GM18951 (cell line): ENCODE data around the gene NFILZ.

Source experiments
- POLR2A ChIP-seq: IDR thresholded peaks from 4 replicates; pipeline ENCODE4 v1.6.1; 2011; ENCODE audit warnings: mild to moderate bottlenecking; ENCODE audit not compliant: insufficient read length, insufficient read depth; ENCODE audit errors: extremely low read depth
- in situ Hi-C: fragments of 300-500 bp; cut with MboI; formaldehyde crosslinking; loops from one replicate; pipeline ENCODE4 v1.12.0; 2022; ENCODE audit warnings: low sequenced_read_pairs, mixed read lengths, inconsistent platforms; ENCODE audit not compliant: unreplicated experiment

NFILZ gene

DNA sequence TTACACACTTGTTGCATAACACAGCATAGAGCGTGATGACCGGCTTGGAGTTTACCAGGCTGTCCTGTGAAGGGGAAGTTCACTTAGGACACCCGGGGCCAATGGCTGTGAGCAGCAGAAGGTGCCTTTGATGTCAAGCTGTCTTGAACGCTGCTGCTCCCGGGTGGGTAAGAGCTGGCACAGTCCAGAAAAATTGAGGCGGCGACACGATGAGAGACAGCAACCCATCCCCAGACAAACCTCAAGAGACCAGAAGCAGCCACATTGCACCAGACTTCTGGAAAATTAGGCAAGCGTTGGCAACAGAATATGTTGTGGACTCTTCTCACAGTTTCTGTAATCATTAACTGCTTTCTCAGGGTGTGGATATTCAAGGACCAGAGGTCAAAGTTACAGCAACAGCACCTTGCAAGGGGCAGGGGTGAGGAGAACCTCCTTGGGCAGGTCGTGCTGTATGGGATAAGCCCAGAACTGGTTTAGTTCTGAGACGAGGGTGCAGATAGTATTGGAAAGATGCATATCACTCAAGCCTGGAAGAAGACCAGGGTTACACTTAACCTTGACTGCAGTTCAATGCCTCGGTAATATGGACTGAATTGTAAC is 10.1 kb downstream of the NFILZ start:
- TF ChIP-seq POLR2A = no peak

DNA sequence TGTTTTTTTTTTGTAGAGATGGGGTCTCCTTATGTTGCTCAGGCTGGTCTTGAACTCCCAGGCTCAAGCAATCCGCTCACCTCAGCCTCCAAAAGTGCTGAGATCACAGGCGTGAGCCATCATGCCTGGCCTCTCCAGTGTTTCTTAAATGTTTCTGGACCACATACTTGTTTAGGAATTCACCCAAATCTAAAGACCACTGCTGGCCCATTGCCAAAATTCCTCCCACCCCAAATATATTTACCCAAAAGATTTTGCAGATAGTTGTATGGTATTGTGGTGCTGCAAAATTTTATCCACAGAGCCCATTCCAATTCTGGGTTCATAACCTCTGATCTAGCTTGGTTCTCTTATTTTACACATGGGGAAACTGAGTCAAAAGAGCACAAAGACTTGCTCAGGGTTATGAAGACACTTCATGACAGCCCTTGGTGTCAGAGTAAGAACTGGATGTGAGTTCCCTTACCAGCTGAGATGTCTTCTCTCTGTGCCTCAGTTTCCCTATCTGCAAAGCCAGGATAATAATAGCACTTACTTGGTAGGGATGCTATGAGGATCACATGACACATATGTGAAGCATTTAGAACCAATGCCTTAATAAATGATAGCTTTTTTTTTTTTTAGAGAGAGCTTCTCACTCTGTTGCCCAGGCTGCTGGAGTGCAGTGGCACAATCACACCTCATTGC is 10.9 kb downstream of the NFILZ start:
- no peak for TF ChIP-seq POLR2A
- in situ Hi-C loops = no loop called here

More for the DNA sequence above, 10.1 kb downstream of the NFILZ start:
- in situ Hi-C loops = no loop called here

DNA sequence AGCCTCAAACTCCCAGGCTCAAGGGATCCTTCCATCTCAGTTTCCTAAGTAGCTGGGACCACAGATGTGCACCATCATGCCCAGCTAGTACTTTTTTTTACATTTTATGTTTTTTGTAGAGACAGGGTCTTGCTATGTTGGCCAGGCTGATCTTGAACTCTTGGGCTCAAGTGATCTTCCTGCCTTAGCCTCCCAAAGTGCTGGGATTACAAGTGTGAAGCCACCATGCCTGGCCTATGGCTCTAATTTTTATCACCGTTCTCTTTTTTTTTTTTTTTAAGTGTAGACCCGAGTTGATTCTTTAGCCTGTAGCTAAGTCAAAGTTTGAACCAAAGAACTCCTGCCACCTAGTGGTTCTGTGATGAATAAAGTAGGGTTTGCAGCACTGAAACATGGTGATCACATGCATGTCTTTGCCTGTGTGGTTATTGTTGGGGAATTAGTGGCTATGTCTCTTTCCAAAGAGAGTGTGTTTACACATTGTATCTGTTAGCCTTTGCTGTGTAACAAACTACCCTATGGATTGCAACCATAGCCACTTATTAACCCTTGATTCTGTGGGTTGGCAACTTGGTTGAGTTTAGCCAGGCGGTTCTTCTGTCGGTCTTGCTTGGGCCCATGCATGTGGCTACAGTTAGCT is 11.6 kb downstream of the NFILZ start:
- in situ Hi-C loops = no loop called here
- no peak for TF ChIP-seq POLR2A

DNA sequence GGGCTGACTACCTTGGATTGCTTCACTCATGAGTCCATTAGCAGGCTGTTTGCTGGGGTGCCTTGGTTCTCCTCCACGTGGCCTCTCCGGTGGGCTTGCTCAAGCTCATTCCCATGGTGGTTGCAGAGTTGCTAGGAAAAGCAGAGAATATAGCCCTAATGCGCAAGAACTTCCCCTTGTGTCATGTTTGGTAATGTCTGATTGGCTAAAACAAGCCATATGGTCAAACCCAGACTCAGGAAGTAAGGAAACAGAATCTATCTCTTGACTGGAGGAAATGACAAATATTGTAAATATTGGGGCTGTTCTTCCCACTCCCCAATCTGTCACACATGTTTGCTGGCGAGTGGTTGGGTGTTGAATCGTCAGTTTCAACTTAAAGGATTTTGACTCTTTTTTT is 12.1 kb downstream of the NFILZ start:
- in situ Hi-C loops = no loop called here
- TF ChIP-seq POLR2A = no peak

DNA sequence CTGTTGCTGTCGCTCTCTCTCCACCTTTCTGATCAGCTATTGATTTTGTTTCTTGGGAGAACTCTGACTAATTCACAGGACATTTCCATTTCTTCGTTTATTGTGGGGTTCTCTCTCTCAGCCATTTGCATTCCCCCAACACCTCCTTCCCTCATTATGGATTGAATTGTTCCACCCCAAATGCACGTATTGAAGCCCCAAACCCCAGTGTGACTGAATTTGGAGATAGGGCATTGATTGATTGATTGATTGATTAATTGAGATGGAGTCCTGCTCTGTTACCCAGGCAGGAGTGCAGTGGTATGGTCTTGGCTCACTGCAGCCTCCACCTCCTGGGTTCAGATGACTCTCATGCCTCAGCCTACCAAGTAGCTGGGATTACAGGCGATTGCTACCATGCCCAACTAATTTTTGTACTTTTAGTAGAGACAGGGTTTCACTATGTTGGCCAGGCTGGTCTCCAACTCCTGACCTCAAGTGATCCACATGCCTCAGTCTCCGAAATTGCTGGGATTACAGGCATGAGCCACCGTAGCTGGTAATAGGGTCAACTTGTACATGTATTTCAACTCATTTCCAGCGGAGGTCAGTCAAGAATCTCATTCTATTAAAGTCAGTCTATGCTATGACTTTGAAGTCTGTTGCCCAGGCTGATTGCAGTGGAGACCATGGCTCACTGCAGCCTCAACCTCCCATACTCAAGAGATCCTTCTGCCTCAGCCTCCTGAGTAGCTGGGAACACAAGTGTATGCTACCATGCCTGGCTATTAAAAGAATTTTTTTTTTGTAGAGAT is 13.6 kb downstream of the NFILZ start:
- in situ Hi-C loops = no loop called here
- no peak for TF ChIP-seq POLR2A

DNA sequence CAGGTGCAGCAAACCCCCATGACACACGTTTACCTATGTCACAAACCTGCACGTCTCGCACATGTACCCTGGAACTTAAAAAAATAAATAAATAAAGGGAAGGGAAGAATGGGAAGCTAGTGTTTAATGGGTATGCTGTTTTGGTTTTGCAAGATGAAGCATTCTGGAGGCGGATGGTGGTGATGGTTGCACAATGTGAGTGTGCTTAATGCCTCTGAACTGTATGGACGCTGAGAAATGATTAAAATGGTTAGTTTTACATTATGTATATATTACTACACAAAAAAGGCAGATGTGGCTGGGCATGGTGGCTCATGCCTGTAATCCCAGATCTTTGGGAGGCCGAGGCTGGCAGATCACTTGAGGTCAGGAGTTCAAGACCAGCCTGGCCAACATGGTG is 17.8 kb downstream of the NFILZ start:
- in situ Hi-C loops = no loop called here
- no peak for TF ChIP-seq POLR2A

DNA sequence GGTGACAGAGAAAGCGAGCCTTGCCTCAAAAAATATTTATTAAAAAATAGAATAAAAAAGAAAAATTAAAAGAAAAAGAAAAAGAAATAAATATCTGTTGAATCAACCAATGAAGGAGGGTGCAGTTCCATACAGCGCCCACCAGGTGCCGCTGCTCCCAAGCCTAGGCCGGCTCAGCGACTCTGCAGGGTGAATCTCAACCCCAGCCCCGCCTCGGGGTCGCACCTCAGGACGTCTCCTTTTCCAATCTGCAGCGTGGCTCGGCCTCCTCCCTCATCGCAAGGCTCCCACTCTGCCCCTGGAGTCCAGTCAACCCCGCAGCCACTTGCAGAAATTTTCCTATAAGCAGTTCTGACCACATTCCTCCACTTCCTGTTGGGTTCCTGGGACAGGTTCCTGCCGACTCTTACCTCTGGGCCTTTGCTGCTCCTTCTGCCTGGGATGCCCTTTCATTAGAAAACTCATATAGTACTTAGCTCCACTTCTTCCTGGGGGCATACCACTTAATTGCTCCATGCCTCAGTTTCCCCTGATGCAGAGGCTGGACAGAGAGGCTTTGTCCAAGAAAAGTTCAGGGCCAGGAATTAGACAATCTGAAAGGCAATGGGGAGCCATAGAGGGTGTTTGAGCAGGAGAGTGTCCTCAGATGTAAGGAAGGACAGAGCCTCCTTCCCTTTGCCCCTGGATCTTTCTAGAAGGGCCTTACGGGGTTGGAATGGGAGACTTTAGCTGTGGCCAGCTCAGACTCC is 24.3 kb downstream of the NFILZ start:
- no peak for TF ChIP-seq POLR2A
- in situ Hi-C loops = no loop called here

DNA sequence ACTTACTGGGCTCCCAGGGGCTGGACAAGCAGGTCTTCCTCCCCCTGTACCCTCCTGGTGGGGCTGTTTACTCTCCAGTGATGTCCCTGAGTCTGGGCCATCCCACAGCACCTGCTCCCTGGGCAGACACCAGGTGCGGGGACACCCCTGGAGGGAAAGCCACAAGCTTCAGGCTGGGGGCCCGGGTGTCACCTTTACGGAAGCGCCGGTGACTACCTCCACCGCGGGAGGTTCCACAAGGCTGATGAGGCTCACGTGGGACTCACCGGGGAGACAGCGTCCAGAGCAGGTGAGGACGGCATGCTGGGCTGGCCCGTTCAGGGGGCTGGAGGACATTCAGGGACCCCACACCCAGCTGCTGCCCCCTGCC is 24.9 kb downstream of the NFILZ start:
- in situ Hi-C loops = no loop called here
- no peak for TF ChIP-seq POLR2A

DNA sequence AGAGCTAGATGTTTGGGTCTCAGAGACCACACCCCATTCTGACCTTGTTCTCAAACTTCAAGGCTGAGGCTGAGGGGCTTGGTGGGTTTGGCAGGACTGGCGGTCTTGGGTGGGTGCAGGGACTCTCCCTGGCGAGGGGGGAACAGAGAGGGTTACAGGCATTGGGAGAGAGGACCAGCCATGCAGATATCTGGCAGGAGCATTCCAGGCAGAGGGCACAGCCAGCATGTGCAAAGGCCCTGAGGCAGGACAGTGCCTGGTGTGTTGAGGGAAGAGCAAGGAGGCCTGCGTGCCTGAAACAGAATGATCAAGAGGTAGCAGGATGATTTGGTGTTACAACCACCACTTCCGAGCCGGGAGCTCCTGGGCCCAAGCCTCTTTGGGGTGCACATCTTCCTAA is 27.4 kb downstream of the NFILZ start:
- in situ Hi-C loops = no loop called here

DNA sequence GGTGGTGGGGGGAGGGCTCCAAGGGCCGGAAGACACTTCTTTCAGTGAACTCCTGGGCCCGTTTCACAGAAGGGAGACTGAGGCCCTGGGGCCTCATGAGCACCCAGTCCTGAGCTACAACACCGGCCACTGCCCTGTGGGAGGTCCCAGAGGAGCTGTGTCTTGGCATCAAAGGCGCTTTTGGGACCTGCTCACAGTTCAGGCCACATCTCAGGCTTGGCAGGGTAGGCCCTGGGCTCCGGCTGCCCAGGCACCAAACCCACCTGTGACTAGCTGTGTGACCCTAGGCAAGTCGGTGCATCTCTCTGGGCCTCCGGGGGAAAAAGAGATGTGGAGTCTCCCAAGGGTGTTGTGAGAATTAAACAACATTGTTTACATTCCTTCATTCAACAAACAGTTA is 29.5 kb downstream of the NFILZ start:
- no peak for TF ChIP-seq POLR2A
- in situ Hi-C loops = no loop called here

More for the DNA sequence above, 27.4 kb downstream of the NFILZ start:
- TF ChIP-seq POLR2A = no peak

DNA sequence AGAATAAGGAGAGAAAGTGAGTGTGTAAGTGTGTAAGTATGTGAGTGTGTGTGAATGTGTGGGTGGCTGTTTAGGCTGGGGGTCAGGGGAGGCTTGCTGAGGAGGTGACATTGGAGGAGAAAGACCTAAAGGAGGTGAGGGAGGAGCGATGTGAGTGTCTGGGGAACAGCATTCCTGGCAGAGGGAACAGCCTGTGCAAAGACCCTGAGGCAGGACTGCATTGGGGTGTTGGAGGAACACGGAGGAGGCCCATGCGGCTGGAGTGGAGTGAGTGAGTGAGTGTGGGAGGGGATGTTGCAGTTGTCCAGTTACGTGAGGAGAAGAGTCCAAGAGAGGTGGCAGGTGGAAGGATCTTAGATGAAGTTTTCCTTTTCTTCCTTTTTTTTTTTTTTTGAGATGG is 31.8 kb downstream of the NFILZ start:
- in situ Hi-C loops = no loop called here

DNA sequence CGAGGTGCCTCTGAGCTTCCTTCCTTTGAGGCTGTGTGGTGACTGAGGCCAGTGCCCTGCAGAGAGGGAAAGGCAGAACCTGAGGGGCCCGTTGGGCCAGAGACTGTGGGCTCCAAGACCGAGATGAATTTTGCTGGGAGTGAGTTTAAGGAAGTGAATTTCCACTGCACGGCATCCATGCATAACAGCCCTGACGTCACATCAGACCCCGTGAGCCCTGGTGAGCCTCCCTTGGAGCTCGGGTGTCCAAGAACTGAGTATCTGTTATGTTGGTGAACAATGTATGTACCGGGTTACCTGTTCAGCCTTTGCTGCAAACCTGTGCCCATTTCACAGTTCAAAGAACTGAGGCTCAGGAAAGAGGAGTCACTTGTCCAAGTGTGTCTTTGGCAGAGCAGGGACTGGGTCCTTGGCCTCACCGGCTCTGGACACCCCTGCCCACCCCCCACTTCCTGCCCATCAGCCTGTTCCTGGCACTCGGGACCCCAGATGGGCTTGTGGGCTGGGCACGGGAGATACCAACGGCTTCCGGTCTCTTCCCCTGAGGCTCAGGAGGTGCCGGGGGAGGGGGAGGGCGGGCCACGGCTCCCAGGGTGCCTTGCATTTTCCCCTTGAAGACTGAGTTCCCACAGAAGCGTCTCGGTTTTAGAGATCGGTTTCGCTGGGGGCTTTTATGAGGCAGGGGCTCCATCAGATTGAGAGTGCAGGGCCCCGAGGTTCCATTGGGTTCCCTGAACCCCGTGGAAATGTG is 33.7 kb downstream of the NFILZ start:
- in situ Hi-C loops = no loop called here

More for the DNA sequence above, 31.8 kb downstream of the NFILZ start:
- no peak for TF ChIP-seq POLR2A

More for the DNA sequence above, 33.7 kb downstream of the NFILZ start:
- TF ChIP-seq POLR2A = no peak
